OCI-LY7 (cell line): ENCODE measurements around the gene COLQ. TPM values are rescaled to one million over a fixed set of nuclear protein-coding genes. Genes with fewer than 3 reads are reported as not detected.

Experiments used
- BruUV-seq: library from RNA; stranded (reverse); fragments of 400-500 nt; replicated peaks from 2 replicates; lab custom pipeline; 2021; lab: Mats Ljungman, UMichigan
- CTCF ChIA-PET: fragments of 300-600 bp; sonication (Branson Sonifier 250); formaldehyde crosslinking; loops from one replicate; lab custom pipeline; 2022; ENCODE audit warnings: antibody characterized with exemption; ENCODE audit not compliant: unreplicated experiment; lab: Charles Lee
- POLR2A ChIA-PET: fragments of 300-600 bp; sonication (Branson Sonifier 250); formaldehyde crosslinking; loops from one replicate; lab custom pipeline; 2022; ENCODE audit warnings: antibody characterized with exemption; lab: Charles Lee
- DNase-seq: peaks from one replicate; pipeline ENCODE4 v3.0.0-alpha.2; 2015; ENCODE audit warnings: low spot score
- H2AFZ ChIP-seq: fragments of 200-600 bp; sonication (generic), shearing (Covaris generic); 2 replicates; pipeline ENCODE4 v1.6.1; 2014; ENCODE audit warnings: mild to moderate bottlenecking, antibody characterized with exemption, low read length, moderate library complexity
- H3K27ac ChIP-seq: fragments of 200-600 bp; sonication (generic); 2 replicates; pipeline ENCODE4 v1.5.1; 2014; ENCODE audit warnings: mixed run types, low read depth, mild to moderate bottlenecking, moderate library complexity, low read length, inconsistent platforms; ENCODE audit not compliant: poor library complexity, severe bottlenecking
- H3K36me3 ChIP-seq: fragments of 200-600 bp; sonication (generic); 2 replicates; pipeline ENCODE4 v1.6.1; 2014; ENCODE audit warnings: mild to moderate bottlenecking, antibody characterized with exemption, low read length, moderate library complexity, mixed read lengths; ENCODE audit not compliant: insufficient read depth
- H3K4me1 ChIP-seq: fragments of 200-600 bp; sonication (generic); 2 replicates; pipeline ENCODE4 v1.5.1; 2014; ENCODE audit warnings: mild to moderate bottlenecking, low read length; ENCODE audit not compliant: insufficient read depth, poor library complexity, severe bottlenecking
- H3K4me2 ChIP-seq: fragments of 200-600 bp; sonication (generic); 2 replicates; pipeline ENCODE4 v1.6.1; 2014; ENCODE audit warnings: mild to moderate bottlenecking, low read length
- H3K4me3 ChIP-seq: fragments of 200-600 bp; sonication (generic); 2 replicates; pipeline ENCODE4 v1.5.1; 2014; ENCODE audit warnings: mild to moderate bottlenecking, low read depth, low read length; ENCODE audit not compliant: poor library complexity, severe bottlenecking
- H3K79me2 ChIP-seq: fragments of 200-600 bp; sonication (generic); 2 replicates; pipeline ENCODE4 v1.6.1; 2016; ENCODE audit warnings: low read depth, mild to moderate bottlenecking, low read length, moderate library complexity, mixed read lengths; ENCODE audit not compliant: insufficient read depth
- H3K9me2 ChIP-seq: fragments of 200-600 bp; sonication (generic); 2 replicates; pipeline ENCODE4 v1.6.1; 2016; ENCODE audit warnings: mild to moderate bottlenecking, low read length, mixed read lengths; ENCODE audit not compliant: insufficient read depth
- H3K9me3 ChIP-seq: fragments of 200-600 bp; sonication (generic); 2 replicates; pipeline ENCODE4 v1.6.1; 2014; ENCODE audit warnings: mild to moderate bottlenecking, mixed run types, low read length, mixed read lengths
- H4K20me1 ChIP-seq: fragments of 200-600 bp; sonication (generic); 2 replicates; pipeline ENCODE4 v1.6.1; 2014; ENCODE audit warnings: mild to moderate bottlenecking, antibody characterized with exemption, low read length, moderate library complexity, mixed read lengths; ENCODE audit not compliant: insufficient read depth
- EZH2phosphoT487 ChIP-seq: fragments of 200-600 bp; sonication (generic); IDR thresholded peaks from 2 replicates; pipeline ENCODE4 v1.6.1; 2018; ENCODE audit warnings: low read depth, borderline replicate concordance, mild to moderate bottlenecking, mixed run types, antibody characterized with exemption, low read length, moderate library complexity, mixed read lengths
- intact Hi-C: fragments of 100-400 bp; cut with micrococcal nuclease; formaldehyde crosslinking; loops from one replicate; pipeline ENCODE4 v1.10.0; 2022; ENCODE audit not compliant: unreplicated experiment
- total RNA-seq, 2 experiments: library from RNA; depleted of rRNA in 1 of 2; stranded (reverse); fragments of >200 nt in 1 of 2; shearing (Covaris generic) in 1 of 2; gene quantifications; 2 replicates each; pipeline ENCODE4 v1.2.3, GENCODE V29; 2014 to 2022
- TF ChIP-seq, protein P1 (sequence below): fragments of 200-600 bp; sonication (generic); conservative IDR thresholded peaks from 2 replicates; pipeline ENCODE4 v1.5.1; 2014; ENCODE audit warnings: mild to moderate bottlenecking, antibody characterized with exemption, low read length, moderate library complexity, mixed read lengths

Gene COLQ
- total RNA-seq, 2 experiments from 2014 or later = 0.42 to 1.4 TPM

DNA sequence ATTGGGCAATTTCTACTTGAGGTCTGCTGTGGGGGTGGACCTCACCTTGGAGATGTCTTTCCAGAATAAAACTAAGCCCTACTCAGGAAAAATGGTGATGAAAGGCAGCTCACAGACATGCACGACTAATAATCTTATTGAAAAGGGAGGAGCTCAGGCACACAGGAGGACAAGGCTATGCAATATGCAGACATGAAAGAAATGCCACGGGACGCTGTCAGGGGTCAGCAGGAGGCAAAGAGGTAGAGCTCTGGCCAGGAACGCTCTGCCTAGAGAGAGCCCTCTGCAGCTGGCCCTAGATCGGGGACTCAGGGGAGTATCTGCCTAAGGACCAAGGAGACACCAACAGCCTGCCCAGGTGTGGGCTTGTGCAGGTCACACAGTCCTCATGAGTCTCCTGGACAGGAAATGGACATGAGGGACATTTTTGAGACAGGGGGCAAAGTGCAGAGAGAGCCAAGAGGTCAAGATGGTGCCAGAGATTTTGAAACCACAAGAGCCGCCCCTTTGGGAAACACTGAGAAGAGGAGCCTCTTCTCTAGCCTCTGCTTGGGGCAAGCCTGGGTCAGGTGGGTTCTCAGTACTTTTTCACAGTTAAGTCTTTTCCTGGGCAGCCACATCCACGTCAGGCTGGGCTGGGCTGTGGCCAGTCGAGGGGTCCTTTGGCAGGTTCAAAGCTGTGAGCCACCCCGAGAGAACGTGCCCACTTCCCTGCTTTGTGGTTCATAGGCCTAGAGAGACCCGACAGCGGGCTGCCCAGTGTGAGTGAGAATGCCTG, 70.9 kb downstream of the COLQ start:
- TF ChIP-seq, protein P1, sequence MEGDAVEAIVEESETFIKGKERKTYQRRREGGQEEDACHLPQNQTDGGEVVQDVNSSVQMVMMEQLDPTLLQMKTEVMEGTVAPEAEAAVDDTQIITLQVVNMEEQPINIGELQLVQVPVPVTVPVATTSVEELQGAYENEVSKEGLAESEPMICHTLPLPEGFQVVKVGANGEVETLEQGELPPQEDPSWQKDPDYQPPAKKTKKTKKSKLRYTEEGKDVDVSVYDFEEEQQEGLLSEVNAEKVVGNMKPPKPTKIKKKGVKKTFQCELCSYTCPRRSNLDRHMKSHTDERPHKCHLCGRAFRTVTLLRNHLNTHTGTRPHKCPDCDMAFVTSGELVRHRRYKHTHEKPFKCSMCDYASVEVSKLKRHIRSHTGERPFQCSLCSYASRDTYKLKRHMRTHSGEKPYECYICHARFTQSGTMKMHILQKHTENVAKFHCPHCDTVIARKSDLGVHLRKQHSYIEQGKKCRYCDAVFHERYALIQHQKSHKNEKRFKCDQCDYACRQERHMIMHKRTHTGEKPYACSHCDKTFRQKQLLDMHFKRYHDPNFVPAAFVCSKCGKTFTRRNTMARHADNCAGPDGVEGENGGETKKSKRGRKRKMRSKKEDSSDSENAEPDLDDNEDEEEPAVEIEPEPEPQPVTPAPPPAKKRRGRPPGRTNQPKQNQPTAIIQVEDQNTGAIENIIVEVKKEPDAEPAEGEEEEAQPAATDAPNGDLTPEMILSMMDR = no peak
- no peak for TF ChIP-seq EZH2phosphoT487
- H3K27ac ChIP-seq = no peak overlapping the region
- BruUV-seq = no TSS peak
- no peaks in the 10 kb centered on the region for H4K20me1 ChIP-seq
- no peaks in the 10 kb centered on the region for H3K9me2 ChIP-seq
- H3K4me2 ChIP-seq = no peak overlapping the region
- ChIA-PET CTCF (no interaction called here), POLR2A (no interaction called here)
- no peak overlapping the region for H3K4me3 ChIP-seq
- H2AFZ ChIP-seq = no peak overlapping the region
- DNase-seq = no peak
- no peaks in the 10 kb centered on the region for H3K9me3 ChIP-seq
- no peaks in the 10 kb centered on the region for H3K4me1 ChIP-seq
- no peaks in the 10 kb centered on the region for H3K36me3 ChIP-seq
- intact Hi-C loops = no loop called here
- no peaks in the 10 kb centered on the region for H3K79me2 ChIP-seq

DNA sequence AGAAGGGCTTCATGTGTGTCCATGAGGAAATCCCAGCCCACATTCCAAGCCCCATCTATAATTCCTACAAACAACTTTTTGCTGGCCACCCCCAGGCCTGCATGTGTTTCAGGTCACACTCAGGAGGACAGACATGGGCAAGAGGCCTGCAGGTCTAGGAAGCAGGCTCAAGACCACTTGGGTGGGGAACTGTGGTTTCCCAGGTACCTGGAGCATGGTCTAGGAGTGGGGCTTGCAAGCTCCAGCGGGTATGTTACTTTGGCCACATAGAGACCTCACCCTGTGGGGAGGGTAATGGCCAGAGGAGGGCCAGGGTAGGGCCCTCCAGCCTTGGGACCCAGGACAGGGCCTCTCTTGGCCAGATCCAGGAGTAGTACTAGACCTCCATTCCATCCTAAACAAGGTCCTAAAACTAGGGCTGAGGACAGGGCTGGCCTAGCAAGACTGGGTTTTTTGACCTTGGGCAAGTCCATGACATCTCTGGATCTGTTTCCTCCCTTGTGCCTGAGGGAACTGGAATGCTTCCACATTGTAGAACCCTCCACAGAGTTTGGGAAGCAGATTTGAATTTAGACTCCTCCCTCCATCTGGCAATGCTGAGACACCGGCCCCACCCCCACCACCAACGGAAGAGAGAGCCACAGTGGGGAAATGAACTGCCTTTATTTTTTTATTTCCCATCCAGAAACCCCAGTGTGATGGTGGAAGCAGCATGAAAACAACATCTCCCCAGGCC, 71.8 kb downstream of the COLQ start:
- DNase-seq = no peak
- Histone ChIP-seq H4K20me1 (no peaks in the 10 kb centered on the region), H3K4me1 (no peaks in the 10 kb centered on the region), H3K4me2 (no peak overlapping the region), H3K79me2 (no peaks in the 10 kb centered on the region), H3K9me3 (no peaks in the 10 kb centered on the region), H3K9me2 (no peaks in the 10 kb centered on the region), H2AFZ (no peak overlapping the region), H3K36me3 (no peaks in the 10 kb centered on the region), H3K27ac (no peak overlapping the region), H3K4me3 (no peak overlapping the region)
- POLR2A ChIA-PET = interaction anchor here (0.6 to 0.8 kb wide), 2 partner anchors 23 to 445 kb away, joined by 3 to 10 read pairs; no protein-coding TSS in a partner anchor
- TF ChIP-seq, protein P1 = no peak
- TF ChIP-seq EZH2phosphoT487 = no peak
- intact Hi-C loops = no loop called here
- CTCF ChIA-PET = no interaction called here
- no TSS peak for BruUV-seq
